HL-60 (cell line): ENCODE measurements around the gene NCOR1.

Experiments
- DNase-seq, 2 experiments: peaks; one replicate each; pipeline ENCODE4 v3.0.0-alpha.2; 2010 to 2020; ENCODE audit warnings: low read depth in 1 of 2, low spot score in 1 of 2
- H3K27ac ChIP-seq: fragments of 250-450 bp; sonication (Bioruptor Pico); replicated peaks from 2 replicates; pipeline ENCODE4 v1.5.1; 2020; ENCODE audit warnings: mild to moderate bottlenecking, moderate library complexity
- H3K27me3 ChIP-seq: fragments of 250-450 bp; sonication (Bioruptor Pico); 2 replicates; pipeline ENCODE4 v1.5.1; 2021; ENCODE audit warnings: mild to moderate bottlenecking, moderate library complexity; ENCODE audit not compliant: insufficient read depth, poor library complexity, severe bottlenecking
- H3K4me3 ChIP-seq: replicated peaks from 2 replicates; pipeline ENCODE4 v1.5.1; 2011; ENCODE audit warnings: mild to moderate bottlenecking, control low read depth, low read length; ENCODE audit not compliant: insufficient read depth
- GABPA ChIP-seq: IDR thresholded peaks from 2 replicates; pipeline ENCODE4 v1.6.1; 2012; ENCODE audit warnings: low read depth
- POLR2AphosphoS5 ChIP-seq: IDR thresholded peaks from 2 replicates; pipeline ENCODE4 v1.6.1; 2012; ENCODE audit warnings: low read depth
- SPI1 ChIP-seq: IDR thresholded peaks from 2 replicates; pipeline ENCODE4 v1.6.1; 2012; ENCODE audit warnings: low read depth, mild to moderate bottlenecking, borderline replicate concordance
- TF ChIP-seq, protein P1 (sequence below): IDR thresholded peaks from one replicate; pipeline ENCODE4 v1.5.1; 2011; ENCODE audit warnings: low read length, control low read depth, inconsistent platforms; ENCODE audit not compliant: insufficient read depth
- TF ChIP-seq, protein P2 (sequence below): IDR thresholded peaks from 2 replicates; pipeline ENCODE4 v1.6.1; 2012; ENCODE audit warnings: low read depth; ENCODE audit not compliant: insufficient replicate concordance

NCOR1 gene

DNA sequence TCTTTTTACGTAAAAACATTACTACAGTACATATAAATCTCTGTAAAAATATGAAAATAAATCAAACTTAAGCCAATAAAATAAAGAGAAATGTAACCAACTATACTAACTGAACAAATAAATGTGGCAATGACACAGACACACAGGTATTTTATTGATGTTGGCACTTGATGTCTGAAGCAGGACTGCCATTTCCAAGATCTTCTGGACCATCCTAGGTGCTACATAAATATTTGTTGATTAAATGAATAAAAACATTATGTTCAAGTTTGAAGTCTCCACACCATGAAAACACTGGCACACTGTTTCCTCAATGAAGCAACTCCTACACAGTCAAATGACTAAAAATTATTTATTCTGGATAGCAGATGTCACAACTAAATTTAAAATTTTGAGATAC, 106.9 kb downstream of the NCOR1 start:
- TF ChIP-seq GABPA (no peak), POLR2AphosphoS5 (no peak), SPI1 (no peak)
- TF ChIP-seq, protein P1, sequence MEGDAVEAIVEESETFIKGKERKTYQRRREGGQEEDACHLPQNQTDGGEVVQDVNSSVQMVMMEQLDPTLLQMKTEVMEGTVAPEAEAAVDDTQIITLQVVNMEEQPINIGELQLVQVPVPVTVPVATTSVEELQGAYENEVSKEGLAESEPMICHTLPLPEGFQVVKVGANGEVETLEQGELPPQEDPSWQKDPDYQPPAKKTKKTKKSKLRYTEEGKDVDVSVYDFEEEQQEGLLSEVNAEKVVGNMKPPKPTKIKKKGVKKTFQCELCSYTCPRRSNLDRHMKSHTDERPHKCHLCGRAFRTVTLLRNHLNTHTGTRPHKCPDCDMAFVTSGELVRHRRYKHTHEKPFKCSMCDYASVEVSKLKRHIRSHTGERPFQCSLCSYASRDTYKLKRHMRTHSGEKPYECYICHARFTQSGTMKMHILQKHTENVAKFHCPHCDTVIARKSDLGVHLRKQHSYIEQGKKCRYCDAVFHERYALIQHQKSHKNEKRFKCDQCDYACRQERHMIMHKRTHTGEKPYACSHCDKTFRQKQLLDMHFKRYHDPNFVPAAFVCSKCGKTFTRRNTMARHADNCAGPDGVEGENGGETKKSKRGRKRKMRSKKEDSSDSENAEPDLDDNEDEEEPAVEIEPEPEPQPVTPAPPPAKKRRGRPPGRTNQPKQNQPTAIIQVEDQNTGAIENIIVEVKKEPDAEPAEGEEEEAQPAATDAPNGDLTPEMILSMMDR: no peak
- TF ChIP-seq, protein P2, sequence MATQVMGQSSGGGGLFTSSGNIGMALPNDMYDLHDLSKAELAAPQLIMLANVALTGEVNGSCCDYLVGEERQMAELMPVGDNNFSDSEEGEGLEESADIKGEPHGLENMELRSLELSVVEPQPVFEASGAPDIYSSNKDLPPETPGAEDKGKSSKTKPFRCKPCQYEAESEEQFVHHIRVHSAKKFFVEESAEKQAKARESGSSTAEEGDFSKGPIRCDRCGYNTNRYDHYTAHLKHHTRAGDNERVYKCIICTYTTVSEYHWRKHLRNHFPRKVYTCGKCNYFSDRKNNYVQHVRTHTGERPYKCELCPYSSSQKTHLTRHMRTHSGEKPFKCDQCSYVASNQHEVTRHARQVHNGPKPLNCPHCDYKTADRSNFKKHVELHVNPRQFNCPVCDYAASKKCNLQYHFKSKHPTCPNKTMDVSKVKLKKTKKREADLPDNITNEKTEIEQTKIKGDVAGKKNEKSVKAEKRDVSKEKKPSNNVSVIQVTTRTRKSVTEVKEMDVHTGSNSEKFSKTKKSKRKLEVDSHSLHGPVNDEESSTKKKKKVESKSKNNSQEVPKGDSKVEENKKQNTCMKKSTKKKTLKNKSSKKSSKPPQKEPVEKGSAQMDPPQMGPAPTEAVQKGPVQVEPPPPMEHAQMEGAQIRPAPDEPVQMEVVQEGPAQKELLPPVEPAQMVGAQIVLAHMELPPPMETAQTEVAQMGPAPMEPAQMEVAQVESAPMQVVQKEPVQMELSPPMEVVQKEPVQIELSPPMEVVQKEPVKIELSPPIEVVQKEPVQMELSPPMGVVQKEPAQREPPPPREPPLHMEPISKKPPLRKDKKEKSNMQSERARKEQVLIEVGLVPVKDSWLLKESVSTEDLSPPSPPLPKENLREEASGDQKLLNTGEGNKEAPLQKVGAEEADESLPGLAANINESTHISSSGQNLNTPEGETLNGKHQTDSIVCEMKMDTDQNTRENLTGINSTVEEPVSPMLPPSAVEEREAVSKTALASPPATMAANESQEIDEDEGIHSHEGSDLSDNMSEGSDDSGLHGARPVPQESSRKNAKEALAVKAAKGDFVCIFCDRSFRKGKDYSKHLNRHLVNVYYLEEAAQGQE: no peak
- no peaks in the 10 kb centered on the region for H3K27me3 ChIP-seq
- no peak for DNase-seq
- H3K27ac ChIP-seq: no peak overlapping the region
- no peak overlapping the region for H3K4me3 ChIP-seq

DNA sequence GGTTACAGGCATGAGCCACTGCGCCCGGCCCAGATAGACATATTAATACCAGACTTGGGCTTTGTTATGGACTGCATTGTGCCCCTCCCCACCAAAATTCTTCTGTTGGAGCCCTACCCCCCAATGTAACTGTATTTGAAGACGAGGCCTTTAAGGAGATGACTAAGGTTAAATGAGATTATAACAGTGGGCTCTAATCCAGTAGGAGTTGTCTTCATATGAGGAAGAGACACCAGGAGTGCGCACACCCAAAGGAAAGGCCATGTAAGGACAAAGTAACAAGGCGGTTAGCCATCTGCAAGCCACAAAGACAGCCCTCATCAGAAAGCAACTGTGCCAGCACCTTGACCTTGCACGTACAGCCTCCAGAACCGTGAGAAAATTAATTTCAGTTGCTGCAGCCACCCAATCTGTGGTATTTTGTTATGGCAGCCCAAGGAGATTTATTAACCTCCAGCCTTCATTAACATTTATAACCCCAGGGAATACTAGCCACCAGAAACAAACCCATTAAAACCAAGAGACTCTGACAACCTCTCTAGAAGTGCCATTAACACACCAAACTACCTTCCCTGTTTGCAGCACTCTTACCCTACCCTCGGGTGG, 108.1 kb downstream of the NCOR1 start:
- no peak for DNase-seq
- TF ChIP-seq SPI1: no peak
- TF ChIP-seq, protein P2: no peak
- TF ChIP-seq POLR2AphosphoS5: no peak
- TF ChIP-seq GABPA: no peak
- TF ChIP-seq, protein P1: no peak
- Histone ChIP-seq H3K4me3 (no peak overlapping the region), H3K27ac (no peak overlapping the region), H3K27me3 (no peaks in the 10 kb centered on the region)

DNA sequence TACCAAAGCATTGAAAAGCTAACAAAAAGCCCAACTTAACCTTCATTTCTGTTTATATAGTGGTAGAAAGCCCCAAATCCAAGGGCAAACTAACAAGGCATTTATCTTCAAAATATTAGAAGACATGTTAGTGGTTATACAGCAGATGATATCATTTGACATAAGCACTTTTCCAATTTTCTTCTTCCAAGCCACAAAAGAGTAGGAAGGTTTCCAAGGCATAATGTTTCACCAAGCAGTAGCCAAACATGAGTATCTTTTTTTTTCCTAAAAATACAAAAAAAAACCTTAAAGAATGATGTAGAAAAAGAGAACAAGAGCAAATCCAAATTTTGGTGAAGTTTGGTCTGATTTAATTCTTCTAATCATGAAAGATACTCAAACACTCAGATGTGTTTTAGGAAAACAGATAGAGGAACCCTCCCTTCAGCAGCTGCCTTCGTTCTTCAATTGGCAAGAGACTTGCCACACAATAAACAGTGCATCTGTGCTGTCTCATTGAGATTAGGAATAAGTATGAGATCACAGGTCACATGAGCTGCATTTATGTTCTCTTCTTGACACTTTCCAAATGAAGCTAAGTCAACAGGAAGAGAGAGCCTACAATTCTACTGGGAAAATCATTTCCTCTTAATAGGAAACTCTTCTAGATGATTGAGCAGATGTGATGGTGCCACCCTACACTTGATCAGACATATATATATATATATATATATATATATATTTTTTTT, 109.0 kb downstream of the NCOR1 start:
- DNase-seq: no peak
- TF ChIP-seq, protein P1: no peak
- TF ChIP-seq SPI1 (no peak), POLR2AphosphoS5 (no peak), GABPA (no peak)
- TF ChIP-seq, protein P2: no peak
- Histone ChIP-seq H3K27ac (no peak overlapping the region), H3K27me3 (no peaks in the 10 kb centered on the region), H3K4me3 (no peak overlapping the region)
